DMS153 (cell line): Measurements from ENCODE around the gene TMEM132D.

ENCODE experiments used
- DNase-seq: peaks from one replicate; lab custom pipeline; 2025; lab: John Stamatoyannopoulos, UW

The TMEM132D gene

DNA sequence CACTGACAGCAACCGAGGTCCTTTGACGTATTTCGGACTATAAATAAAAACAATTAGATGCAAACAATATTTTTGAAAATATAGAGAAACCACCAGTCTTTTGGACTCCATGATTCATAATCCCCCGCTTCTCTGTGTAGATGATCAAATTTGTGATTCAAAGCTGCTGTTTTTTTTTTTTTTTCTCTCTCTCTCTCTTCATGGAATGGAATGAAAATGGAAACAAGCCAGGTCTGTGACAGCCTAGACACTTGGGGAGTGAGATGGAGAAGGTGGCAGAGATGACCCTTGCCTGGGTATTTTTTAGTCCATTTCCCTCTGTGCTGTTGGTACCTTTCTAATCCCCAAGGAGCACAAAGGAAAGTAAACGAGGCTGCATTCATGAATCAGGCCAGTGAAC lies 802.0 kb downstream of the TMEM132D start:
- peak; percentile 2 for DNase-seq

DNA sequence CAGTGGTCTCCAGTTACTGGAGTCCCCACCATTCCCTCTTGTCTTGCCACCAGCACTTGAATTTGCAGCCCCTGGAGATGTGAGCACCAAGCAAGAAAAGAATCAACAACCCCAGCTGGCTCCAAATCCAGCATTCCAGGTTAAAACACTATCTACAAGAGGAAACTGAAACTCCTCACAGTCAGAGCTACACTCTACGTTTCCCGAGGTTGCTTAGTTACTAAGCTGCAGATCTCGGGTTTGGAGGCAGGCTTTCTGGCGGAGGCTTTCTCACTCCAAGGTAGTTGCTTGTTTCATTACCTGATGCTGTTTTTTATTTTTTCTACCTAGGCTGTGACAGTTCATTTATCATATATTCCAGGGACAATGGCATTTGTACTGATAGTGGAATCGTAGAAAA lies 802.4 kb downstream of the TMEM132D start:
- DNase-seq = no peak

DNA sequence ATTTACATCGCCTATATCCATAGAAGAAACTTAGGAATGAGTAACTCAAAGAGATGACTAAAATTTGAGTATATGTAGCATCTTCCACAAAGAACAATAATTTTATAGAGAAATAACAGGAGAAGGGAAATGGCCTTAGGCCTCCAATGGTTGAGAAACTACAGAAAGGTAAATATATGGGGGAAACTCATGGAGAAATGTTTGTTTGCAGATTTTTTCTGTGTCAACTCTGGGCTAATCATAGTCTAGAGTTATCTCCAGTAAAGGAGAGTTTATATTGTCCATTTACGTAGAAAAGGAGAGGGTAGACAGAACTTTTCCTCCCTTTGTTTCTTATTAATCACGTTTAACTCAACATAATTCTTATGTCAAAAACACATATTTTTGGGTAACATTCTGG lies 806.4 kb downstream of the TMEM132D start:
- no peak for DNase-seq

DNA sequence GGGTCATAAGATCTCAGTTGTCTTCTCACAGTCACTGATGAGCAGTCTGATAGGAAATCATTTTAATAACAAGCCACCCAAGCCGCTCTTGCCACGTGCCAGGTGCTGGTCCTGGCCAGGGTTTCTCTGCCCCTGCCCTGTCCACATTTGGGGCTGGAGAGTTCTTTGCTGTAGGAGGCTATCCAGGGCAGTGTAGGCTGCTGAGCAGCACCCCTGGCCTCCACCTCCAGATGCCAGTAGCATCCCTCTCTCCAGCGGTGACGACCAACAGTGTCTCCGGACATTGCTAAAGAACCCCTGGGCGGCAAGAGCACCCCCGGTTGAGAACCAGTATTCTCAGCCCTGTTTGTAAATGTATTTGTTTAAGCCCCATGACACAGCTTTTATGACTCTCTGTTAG lies 806.9 kb downstream of the TMEM132D start:
- DNase-seq = no peak

DNA sequence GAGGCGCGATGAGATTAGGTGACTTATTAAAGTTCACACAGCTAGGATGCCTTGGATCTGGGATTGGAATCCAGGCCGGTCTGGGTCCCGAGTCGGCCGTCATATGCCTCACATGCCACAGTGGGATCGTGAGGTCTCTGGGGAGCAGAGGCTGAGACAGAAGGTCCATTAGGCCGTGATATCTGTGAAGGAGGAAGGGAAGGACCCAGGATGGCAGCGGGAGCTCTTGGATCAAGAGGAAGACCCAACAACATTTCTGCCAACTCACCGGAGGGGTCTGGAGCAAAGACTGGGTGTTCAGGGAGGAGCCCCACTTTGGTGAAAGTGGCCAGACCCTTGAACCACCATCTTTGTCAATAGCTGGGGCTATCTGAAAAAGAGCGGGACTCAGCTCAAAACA lies 807.6 kb downstream of the TMEM132D start:
- DNase-seq = no peak

- no peak for DNase-seq
These were observed 814.2 kb downstream of the TMEM132D start for GRCh38 chr12:129089576-129089975.

- no peak for DNase-seq
These were observed 818.7 kb downstream of the TMEM132D start for GRCh38 chr12:129084875-129085826.

DNA sequence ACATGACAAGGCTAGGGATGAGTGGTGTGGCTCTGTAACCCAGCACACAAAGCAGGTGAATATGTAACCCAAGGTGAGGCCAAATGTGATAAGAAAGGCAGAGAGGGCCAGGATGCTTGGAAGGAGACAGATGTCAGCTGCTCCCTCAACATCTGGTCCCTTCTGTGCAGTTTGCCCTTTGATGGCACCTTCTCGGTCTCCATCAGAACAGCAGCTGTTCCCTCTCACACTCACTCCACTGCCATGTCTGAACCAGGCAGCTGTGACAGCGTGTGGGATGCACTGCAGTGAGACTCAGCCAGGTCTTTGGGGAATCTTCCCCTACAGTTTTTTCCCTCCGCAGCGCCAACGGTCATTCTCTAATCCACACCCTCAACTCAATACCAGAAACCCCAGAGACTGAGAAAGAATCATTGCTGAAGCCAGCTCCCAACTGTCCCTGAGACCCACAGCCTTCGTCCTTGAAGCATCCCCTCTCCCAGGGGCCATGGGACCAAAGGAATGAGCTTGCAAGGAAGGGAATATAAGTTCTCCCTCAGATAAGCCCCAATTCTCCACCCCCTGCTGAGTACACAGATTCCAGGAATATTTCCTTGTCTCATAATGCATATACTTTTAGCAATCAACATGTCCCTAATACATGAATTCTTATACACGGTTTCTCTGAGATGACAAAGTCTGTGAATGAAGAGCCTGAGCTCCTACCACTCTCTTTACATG lies 820.5 kb downstream of the TMEM132D start:
- DNase-seq = no peak

- no peak for DNase-seq
These were observed 821.4 kb downstream of the TMEM132D start for GRCh38 chr12:129082441-129082840.

GRCh38 chr12:129081755-129082250 lies 822.0 kb downstream of the TMEM132D start:
- DNase-seq = no peak

GRCh38 chr12:129080821-129081220 lies 823.0 kb downstream of the TMEM132D start:
- DNase-seq = no peak

DNA sequence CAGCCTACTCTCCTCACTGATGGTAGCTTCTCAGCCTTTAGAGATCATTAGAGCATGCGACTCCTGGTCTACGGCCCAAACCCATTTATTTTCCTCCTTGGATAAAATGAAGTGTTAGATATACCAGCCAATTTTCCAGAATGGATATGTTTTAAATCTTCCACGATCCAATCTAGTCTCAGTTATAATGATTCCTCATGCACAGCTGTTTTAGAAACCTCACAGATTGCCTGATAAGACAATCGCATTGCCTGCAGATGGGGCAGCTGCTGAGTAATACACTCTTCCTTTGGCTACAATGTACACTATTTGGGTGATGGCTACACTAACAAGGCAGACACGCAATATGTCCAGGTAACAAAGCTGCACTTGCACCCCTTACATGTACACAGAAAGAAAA lies 823.4 kb downstream of the TMEM132D start:
- DNase-seq = no peak

DNA sequence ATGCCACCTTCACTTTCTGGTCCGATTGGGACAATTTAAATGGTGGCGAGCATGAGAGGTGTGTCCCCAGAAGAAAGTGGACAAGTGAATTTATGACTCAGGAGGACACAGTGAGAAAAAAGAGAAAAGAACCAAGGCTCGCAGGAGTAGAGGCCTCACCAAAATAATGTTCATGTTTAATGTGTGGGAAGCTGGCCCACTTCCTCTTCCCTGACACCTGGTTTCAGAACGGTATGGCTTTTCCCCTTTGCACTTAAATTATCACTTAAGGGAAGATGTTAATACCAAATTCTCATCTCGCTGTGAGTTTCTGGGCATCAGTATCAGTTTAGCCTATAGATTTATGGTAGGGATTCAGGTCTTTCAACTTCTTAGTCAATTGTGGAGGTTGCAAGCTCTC lies 824.1 kb downstream of the TMEM132D start:
- DNase-seq = no peak

DNA sequence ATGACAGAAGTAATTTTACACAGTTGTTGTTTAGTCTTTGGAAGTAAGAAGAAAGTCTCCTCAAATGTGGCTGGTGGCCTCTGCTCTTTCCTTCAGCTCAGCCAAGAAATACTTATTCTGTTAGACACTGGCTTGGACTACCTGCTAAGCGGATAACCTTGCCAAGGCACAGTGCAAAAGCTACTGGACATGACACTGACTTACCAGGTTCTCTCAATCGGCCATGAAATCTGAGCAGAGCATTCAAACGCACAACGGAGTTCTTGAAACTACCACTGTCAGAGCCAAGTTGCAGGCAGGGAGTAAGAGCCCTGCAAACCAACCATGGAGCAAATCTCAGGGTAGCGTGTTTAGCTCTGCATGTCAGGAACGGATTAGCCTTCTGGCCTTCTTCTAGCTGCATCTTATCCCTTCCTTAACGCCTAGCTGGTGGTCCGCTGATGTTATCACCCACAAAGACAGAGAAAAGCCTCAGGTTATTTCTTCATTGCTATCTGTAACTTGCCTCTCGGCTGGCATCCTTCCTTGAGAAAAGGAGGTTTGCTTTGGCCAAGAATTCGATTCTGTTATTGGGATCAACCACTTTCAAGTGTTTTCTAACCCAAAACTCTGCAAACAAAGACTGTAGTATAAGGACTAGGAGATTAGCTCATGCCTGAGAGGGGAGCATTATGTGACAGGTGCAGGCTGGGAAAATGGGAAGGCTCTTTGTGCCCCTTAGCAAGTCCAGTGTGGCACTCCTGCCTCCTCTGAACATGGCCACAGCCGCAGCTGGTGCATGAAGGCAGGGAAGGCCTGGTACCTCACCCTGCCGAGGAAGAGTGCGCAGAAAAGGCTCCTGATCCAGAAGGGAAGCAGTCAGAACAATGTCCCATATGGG lies 827.1 kb downstream of the TMEM132D start:
- no peak for DNase-seq

GRCh38 chr12:129075460-129076208 lies 828.2 kb downstream of the TMEM132D start:
- DNase-seq = no peak

DNA sequence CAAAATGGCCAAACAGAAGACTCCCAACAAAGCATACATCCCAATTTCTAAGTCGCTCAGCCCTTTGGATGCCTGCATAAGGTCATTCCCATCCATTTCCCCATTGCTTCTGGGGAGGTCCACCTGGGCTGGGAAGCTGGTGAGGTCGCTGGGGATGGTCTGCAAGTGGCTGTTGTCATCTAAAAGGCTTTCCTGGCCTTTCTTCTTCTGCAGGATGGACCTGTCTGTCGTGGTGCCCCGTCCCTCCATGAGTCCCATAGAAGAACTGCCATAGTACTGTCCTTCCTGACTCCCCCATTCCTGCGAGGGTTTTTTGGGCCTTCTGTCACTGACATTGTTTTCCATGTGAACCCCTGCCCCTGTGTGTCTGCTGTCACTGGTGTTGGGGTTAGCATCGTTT lies 829.4 kb downstream of the TMEM132D start:
- no peak for DNase-seq

GRCh38 chr12:129073157-129073915 lies 830.5 kb downstream of the TMEM132D start:
- no peak for DNase-seq

DNA sequence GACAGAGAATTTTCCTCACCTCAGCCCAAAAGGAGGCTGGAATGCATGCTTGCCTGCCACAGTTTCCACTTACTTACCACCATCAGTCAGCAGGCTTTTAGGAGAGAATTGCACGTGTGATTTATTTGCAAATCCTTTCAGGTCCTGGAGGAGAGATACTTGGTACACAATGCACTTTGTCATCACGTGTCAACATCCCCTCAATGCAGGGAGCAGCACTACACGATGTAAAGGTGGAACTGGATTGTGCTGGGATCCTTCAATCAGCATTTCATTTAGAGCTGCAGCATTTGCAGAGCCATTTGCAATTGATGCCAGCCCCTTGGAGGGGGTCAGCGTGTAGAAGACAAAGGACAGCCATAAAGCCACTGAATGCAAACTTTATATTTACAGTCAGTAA lies 832.5 kb downstream of the TMEM132D start:
- peak; percentile 76 for DNase-seq

GRCh38 chr12:129069886-129070285 lies 833.9 kb downstream of the TMEM132D start:
- DNase-seq = no peak

DNA sequence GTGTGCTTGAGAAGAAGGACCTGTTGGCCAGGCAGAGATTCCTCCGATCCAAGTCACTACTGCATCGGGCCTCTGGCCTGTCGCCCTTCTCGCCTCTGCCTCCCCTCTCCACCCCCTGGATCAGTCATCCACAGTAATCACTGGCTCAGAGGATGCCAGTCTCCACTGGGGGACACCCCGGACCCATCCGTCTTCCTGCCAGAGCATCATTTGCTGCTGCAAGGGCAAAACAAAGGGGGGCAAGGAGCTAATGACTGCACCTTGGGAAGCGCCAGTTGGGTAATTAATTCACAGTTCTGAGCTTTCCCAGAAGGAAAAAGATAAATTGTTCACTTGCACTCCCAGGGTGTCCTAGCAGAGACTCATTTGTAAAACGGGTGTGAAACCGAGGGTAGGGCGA lies 835.1 kb downstream of the TMEM132D start:
- no peak for DNase-seq

- no peak for DNase-seq
These were observed 836.3 kb downstream of the TMEM132D start for GRCh38 chr12:129067491-129067890.
